Activated CD4-positive, alpha-beta T cell treated with anti-CD3 and anti-CD28 coated beads, Interleukin-2, amount 50 U/mL, for 4 hours (primary cell): ENCODE results near the gene TBC1D10A.
"Not testable (repeated sequence)": the region's sequence is repeated elsewhere in the genome, so short reads cannot be mapped to it uniquely, and the experiment has no call there.

Experiments used
- DNase-seq, 2 experiments: peaks; one replicate each; pipeline ENCODE4 v3.0.0-alpha.2; 2020

The TBC1D10A gene

GRCh38 chr22:30344447-30345200 lies 17.9 kb upstream of the TBC1D10A start:
- DNase-seq, result no peak

GRCh38 chr22:30340911-30341685 lies 14.4 kb upstream of the TBC1D10A start:
- DNase-seq, result no peak

DNA sequence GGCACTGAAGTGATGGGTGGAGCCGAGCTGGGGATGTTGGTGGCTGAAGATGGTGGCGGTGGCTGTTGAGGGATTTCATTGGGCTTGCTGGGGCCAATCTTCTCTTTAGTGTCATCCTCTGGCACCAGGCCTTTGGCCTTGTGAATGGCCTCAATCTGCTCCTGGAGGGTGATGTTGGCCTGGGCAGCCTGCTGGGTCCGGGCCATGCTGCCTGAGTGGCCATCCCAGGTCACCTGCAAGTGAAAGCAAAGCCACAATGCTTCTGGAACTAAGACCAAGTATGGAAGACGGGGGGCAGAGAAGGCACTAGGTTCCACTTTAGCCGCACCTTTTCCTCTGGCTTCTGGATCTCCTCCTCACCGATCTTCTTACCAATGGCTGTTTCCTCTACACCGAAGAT lies 12.1 kb upstream of the TBC1D10A start:
- DNase-seq, result no peak

DNA sequence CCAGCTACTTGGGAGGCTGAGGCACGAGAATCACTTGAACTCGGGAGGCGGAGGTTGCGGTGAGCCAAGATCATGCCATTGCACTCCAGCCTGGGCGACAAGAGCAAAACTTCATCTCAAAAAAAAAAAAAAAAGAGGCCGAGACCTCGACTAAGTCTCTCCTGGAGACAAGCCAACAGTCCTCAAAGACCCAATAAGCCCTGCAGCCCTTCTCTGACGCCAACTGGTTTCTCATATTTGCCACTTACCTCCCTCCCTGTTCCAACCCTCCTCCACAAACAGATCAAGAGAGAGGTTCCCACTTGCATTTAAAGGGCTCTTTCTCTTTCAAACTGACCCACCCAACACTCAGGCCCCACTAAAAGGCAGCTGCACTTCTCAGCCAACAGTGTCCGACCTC lies 11.6 kb upstream of the TBC1D10A start:
- not testable (repeated sequence) for DNase-seq

DNA sequence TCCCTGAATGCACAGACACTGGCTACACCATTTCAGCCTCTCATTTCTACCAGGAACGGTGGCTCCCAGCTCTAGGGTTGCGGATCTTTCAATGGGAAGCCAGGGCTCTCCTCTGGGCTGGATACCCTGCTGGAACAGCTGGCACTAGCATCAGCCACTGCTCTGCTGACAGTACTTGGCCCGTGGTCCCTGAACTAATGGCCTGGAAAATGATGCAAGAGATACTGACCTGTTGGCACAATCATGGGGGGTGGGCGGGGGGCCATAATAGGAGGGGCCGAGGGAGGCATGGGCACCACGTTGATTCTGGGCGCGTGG lies 10.7 kb upstream of the TBC1D10A start:
- DNase-seq, result no peak

DNA sequence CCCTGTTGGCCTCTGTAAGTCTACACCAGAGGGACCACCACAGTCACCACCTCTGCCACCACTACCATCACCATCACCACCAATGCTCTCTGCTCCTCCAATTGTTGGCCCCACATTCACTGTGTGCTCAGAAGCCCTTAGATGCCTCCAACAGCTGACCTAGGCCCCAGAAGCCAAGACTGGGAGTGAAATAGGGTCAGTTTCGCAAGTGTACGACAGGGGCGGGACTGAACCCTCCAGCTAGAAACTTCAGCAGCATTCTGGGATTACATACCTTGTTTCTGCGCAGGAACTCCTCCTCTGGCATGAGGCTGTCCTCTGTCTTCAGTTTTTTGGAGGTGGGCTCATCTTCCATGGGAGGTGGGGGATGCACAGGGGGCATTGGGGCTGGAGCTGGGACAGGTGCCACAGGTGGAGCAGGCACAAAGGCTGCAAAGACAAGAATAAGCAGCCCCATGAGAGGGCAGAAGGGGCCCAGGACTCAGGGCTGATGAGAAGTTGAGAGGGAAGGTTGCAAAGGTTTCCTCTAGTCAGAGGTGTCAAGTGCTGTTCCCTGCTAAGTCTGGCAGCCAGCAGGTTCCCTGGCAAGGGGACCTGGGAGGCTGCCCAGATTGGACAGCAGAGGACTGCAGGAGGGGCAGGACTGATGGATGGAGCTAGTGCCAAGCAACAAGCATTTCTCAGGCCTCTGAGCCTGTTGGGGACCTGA lies 10.2 kb upstream of the TBC1D10A start:
- DNase-seq, result no peak

DNA sequence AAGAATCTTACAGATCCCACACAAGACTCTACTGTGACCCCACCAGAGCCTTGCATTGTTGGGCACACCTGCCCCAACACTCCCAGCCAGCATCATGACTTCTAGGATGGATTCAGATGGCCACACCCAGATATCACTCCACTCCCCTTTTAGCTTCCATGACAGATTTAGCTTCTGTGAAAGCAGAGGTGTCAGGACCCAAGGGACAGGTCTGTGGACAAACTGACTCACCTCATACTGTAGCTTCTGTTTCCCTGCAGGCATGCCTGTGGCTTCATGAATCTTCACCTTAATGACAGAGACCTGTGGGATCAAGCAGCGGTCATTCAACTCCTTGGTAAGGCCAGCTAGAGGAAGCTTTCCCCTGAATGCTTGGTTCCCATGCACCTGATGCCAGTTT lies 8.5 kb upstream of the TBC1D10A start:
- no peak for DNase-seq

- no peak for DNase-seq
Observed at GRCh38 chr22:30334646-30335045, 7.9 kb upstream of the TBC1D10A start.

- no peak for DNase-seq
Observed at GRCh38 chr22:30333707-30334087, 7.0 kb upstream of the TBC1D10A start.

DNA sequence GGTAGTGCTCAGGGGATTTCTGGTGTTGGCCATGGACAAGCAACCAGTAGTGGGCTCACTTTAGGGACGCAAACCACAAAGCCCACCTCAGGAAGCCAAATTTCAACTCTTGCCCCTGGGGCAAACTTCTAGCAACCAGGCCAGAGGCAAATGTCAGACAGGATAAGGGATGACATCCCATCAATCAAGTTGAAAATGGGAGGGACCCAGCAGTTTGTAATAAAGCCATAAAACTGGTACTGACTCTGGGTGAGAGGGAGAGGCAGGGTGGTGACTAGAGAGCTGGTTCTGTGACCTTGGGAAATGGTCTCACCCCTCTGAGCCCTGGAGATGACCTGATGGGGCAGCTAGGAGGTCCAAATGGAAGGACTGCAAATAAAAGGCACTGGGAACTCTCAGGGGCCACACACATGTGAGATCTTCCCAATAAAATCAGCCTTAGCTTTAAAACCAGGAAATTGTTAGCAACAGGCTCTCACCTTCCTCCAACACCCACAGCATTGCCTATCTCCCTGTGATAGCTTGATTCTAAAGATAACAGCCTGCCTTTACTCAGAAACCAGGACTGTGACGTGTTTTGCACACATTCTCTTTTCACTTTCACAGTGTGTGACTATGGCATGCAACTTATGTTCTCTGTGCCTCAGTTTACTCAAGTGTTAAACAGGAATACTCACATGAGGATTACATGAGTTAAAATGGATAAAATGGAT lies 6.4 kb upstream of the TBC1D10A start:
- DNase-seq, result no peak

DNA sequence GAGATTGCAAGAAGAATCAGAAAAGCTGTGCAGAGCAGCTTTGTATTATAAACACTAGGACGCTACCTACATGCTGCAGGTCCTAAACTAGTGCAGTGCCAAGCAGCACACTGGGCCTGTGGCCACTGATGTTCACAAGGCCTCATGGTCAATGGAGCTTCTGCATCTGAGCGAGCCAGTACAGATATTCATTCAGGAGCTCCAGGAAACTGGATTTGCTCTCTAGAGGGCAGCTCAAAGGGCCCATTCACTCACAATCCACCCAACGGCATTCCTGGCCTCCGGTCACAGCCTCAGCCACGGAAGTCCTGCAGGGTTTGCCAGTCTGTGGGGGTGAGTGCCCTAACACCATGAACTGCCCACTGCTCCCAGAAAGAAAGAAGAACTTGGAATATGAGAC lies 5.8 kb upstream of the TBC1D10A start:
- DNase-seq, result no peak

DNA sequence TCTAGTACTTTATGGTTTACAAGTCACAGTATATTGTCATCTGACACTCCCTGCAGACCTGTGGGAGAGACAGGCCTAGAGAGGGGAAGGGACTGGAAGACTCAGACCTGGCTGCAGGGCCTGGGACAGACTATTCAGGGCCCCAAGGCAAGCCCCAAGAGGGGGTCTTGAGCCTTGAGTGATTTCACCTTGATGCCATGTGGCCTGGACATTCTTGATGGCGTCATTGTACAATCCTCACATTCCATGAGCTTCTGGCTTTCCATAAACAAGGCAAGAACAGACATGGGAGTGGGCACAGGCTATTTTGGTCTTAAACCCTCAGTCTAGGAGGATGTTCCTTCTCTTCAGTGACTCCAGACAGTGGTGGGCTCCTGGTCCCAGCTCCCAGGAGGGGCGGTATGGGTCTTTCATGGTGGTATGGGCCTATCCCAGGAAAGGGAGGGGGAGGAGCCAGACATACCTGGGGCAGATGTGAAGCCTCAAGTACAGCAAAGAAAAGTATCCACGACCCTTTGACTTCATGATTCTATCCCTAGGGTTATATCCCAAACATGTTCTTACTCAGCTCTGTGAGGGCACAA lies 1.8 kb upstream of the TBC1D10A start:
- DNase-seq, result no peak

DNA sequence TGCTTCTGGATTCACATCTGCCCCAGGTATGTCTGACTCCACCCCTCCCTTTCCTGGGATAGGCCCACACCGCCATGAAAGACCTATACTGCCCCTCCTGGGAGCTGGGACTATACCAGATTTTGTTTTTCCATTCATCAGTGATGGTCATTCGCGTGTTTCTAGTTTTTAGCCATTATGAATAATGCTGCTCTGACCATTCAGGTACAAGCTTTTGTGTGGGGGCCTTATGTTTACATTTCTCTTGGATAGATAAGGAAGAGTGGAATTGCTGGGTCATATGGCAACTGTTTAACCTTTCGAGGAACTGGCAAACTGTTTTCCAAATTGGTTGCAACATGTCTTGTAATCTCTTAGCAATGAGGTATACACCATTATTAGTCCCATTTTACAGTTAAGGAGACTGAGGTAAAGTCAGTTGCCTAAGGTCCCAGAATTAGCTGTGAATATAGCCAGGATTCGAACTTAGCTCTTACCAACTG lies 1.2 kb upstream of the TBC1D10A start:
- no peak for DNase-seq

- DNase-seq, result no peak
Observed at GRCh38 chr22:30326255-30326705, 461 bp downstream of the TBC1D10A start.

DNA sequence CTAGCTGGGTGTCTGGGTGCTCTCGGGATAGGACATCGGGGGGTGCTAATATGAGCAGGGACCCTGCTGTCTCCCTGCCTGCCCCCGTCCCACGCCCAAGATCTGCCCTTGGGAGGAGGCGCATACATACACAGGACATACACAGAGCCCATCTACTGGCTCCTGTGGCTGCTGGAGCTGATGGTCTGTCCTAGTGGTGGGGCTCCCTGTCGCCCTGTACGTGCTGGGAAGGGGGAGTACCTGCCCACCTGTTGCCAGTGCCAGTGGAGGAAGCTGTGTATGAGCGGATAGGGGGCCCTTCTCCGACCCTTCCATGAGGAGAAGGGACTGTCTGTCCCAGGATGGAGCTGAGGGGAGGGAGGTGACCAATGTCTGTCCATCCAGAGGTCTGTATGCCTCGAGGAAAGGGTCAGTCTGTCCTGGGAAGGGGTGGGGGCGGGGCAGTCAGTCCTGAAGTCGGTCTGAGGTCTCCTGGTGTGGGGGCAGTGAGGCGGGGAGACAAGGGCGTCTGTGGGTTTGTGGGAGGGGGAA lies 952 bp downstream of the TBC1D10A start:
- DNase-seq, result no peak

- DNase-seq, result no peak
Observed at GRCh38 chr22:30325065-30325720, 1.5 kb downstream of the TBC1D10A start.

DNA sequence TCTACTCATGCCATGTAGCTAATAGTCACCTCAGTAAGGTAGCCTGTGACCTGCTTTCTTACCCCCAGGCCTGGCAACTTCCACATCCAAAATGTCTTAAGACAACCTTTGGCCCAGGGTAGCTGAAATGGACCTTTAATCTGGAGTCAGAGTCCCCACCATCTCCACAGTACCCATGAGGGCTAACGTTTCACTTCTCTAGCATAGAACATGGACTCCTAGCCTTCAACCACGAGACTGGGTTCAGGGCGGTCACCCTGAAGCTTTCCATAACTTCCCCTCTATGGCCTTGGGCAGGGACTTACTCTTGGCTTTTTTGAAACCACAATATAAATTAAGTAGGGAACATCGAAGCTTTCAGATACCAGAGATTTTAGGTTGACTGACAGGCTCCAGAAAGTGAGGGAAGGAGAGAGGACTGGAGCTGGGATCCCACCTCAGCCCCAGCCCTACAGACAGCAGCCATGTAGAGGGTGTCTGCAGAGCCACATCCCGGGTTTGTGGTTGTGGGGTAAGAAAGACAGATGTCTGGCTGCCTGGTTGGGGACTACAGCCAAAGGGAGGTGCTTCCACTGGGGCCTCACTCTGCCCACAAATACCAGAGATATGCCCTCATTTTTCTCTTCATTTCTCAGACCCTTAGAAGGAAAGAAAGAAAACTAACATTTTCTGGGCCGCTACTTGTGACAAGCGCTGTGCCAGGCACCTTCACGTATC lies 2.6 kb downstream of the TBC1D10A start:
- no peak for DNase-seq

- no peak for DNase-seq
Observed at GRCh38 chr22:30323246-30323645, 3.5 kb downstream of the TBC1D10A start.

- DNase-seq, result no peak
Observed at GRCh38 chr22:30321461-30321860, 5.3 kb downstream of the TBC1D10A start.

DNA sequence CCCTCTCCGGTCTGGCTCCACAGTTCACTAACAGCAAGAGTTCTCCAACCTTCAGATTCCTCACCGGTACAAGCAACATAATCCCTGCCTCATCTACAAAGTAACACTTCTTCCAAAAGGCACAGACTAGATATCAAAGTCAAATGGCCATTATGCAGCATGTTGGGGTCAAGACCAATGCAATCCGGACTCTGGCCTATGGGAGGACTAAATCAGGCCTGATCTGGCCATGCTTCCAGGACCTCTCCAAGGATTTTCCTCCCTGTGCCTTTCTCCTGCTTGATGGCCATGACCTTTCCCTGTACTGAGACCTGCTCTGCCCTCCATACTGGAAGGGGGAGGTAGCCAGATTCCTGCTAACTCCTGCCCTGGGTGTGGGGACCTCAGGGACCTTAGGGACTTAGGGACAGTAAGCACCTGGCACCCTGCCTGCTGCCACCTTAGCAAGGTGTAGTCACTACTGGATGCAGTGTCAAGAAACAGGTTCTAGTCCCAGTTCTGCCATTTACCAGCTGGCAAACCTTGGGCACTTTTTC lies 6.7 kb downstream of the TBC1D10A start:
- DNase-seq, result no peak
